Tibial nerve (tissue), 4 donors: Measurements from ENCODE around the gene CDYL. TPM values are rescaled to one million over a fixed set of nuclear protein-coding genes. Genes with fewer than 3 reads are reported as not detected.

Experiments used
- DNase-seq, 2 donors: peaks; one replicate each; pipeline ENCODE4 v3.0.0-alpha.2; 2019; ENCODE audit warnings: low spot score in 2 of 2
- H3K27ac ChIP-seq, 4 donors: fragments of 200-600 bp; sonication (generic) in 3 of 4; one replicate each; pipeline ENCODE4 v1.5.1; 2017 to 2019; ENCODE audit warnings: mild to moderate bottlenecking in 1 of 4
- H3K27me3 ChIP-seq, 2 donors: fragments of 200-600 bp; sonication (generic) in 1 of 2; one replicate each; pipeline versions ENCODE4 v1.5.1 to v1.6.0; 2017 to 2019
- H3K36me3 ChIP-seq, 3 donors: fragments of 200-600 bp; sonication (generic); one replicate each; pipeline ENCODE4 v1.5.1; 2018 to 2019
- H3K4me1 ChIP-seq, 4 donors: fragments of 200-600 bp; sonication (generic) in 3 of 4; one replicate each; pipeline ENCODE4 v1.5.1; 2017 to 2019
- H3K4me3 ChIP-seq, 4 donors: fragments of 200-600 bp; sonication (generic) in 3 of 4; one replicate each; pipeline ENCODE4 v1.5.1; 2017 to 2019; ENCODE audit warnings: mild to moderate bottlenecking in 1 of 4, moderate library complexity in 1 of 4
- H3K9me3 ChIP-seq, 4 donors: fragments of 200-600 bp; sonication (generic) in 3 of 4; one replicate each; pipeline ENCODE4 v1.5.1; 2017 to 2019
- EP300 ChIP-seq, 2 donors: sonication (generic); formaldehyde crosslinking; IDR thresholded peaks; one replicate each; pipeline ENCODE4 v1.6.1; 2017; ENCODE audit warnings: antibody characterized with exemption in 2 of 2, mild to moderate bottlenecking in 1 of 2
- POLR2A ChIP-seq, 2 donors: fragments of 450-650 bp; IDR thresholded peaks; one replicate each; pipeline ENCODE4 v1.6.1; 2017; ENCODE audit warnings: antibody characterized with exemption in 2 of 2, mild to moderate bottlenecking in 2 of 2, moderate library complexity in 2 of 2
- WGBS, 2 donors: methylation state at CpG; one replicate each; pipeline ENCODE4 v1.1.5; 2018; 5-methylcytosine and 5-hydroxymethylcytosine counted together
- total RNA-seq, 4 donors: library from RNA; depleted of rRNA; stranded (reverse); fragments of >200 nt; gene quantifications; one replicate each; pipeline ENCODE4 v1.1.0, GENCODE V29; 2016
- TF ChIP-seq, protein P1 (sequence below), 5 experiments: fragments of 200-600 bp in 3 of 5; fragments of 450-650 bp in 2 of 5; sonication (generic) in 3 of 5; IDR thresholded peaks; one replicate each; pipeline ENCODE4 v1.5.1; 2016 to 2019; ENCODE audit warnings: antibody characterized with exemption in 5 of 5, mild to moderate bottlenecking in 3 of 5, moderate library complexity in 2 of 5

CDYL gene
- total RNA-seq, 4 donors from 2014 or later, result 20.3 to 37.5 (median 31.7) TPM

DNA sequence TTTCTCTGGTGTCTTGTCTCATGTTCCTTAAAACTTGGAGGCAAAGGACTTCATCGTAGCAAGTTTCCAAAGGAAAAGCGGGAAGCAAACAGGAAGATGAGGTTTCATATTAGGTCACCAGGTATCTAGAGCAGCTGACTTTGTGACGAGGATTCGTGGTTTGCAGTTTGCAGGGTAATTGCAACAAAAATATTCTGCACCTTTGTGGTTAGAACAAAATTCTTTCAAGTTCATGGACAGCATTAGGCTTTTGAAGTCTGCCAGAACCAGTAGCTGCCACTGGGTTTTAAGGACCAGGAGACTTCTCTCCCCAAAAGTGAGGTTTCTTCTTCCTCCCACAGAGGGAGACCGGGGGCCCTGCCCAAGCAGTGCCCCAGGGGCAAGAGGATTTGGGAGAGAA is 164.2 kb downstream of the CDYL start:
- Histone ChIP-seq H3K9me3 (no peaks in the 10 kb centered on the region), H3K27ac (no peak overlapping the region), H3K4me3 (no peak overlapping the region), H3K27me3 (no peaks in the 10 kb centered on the region), H3K36me3 (peaks cover 0 to 18% (median 0%) of the 10 kb centered on the region in 3 donors), H3K4me1 (peaks cover 0 to 37% (median 6%) of the 10 kb centered on the region in 4 donors)
- 80 to 87% methylated on average over 5 of the region's 5 CpGs for WGBS, 2 donors
- no peak for TF ChIP-seq POLR2A (IDR thresholded peaks at IDR 0.05)
- TF ChIP-seq EP300 (IDR thresholded peaks at IDR 0.05), result no peak
- TF ChIP-seq, protein P1, sequence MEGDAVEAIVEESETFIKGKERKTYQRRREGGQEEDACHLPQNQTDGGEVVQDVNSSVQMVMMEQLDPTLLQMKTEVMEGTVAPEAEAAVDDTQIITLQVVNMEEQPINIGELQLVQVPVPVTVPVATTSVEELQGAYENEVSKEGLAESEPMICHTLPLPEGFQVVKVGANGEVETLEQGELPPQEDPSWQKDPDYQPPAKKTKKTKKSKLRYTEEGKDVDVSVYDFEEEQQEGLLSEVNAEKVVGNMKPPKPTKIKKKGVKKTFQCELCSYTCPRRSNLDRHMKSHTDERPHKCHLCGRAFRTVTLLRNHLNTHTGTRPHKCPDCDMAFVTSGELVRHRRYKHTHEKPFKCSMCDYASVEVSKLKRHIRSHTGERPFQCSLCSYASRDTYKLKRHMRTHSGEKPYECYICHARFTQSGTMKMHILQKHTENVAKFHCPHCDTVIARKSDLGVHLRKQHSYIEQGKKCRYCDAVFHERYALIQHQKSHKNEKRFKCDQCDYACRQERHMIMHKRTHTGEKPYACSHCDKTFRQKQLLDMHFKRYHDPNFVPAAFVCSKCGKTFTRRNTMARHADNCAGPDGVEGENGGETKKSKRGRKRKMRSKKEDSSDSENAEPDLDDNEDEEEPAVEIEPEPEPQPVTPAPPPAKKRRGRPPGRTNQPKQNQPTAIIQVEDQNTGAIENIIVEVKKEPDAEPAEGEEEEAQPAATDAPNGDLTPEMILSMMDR (IDR thresholded peaks at IDR 0.05), result no peak
- no peak for DNase-seq

GRCh38 chr6:4941782-4942672 is 165.8 kb downstream of the CDYL start:
- Histone ChIP-seq H3K4me3 (no peak overlapping the region), H3K27ac (no peak overlapping the region), H3K9me3 (no peaks in the 10 kb centered on the region), H3K4me1 (peaks cover 0 to 23% (median 3%) of the 10 kb centered on the region in 4 donors), H3K27me3 (no peaks in the 10 kb centered on the region), H3K36me3 (peaks cover 0 to 31% (median 0%) of the 10 kb centered on the region in 3 donors)
- DNase-seq, result no peak
- TF ChIP-seq, protein P1 (IDR thresholded peaks at IDR 0.05), result no peak
- TF ChIP-seq POLR2A (IDR thresholded peaks at IDR 0.05) (no peak), EP300 (IDR thresholded peaks at IDR 0.05) (no peak)
- whole genome bisulfite sequencing, 2 donors, result 34 to 35% methylated on average over 6 of the region's 6 CpGs

GRCh38 chr6:4942673-4943009 is 166.4 kb downstream of the CDYL start:
- peaks cover 0 to 23% (median 3%) of the 10 kb centered on the region in 4 donors for H3K4me1 ChIP-seq
- peaks cover 0 to 36% (median 0%) of the 10 kb centered on the region in 3 donors for H3K36me3 ChIP-seq
- no peak overlapping the region for H3K27ac ChIP-seq
- WGBS, 2 donors, result 62 to 72% methylated on average over 4 of the region's 4 CpGs
- no peaks in the 10 kb centered on the region for H3K27me3 ChIP-seq
- TF ChIP-seq POLR2A (IDR thresholded peaks at IDR 0.05), result no peak
- no peak for TF ChIP-seq EP300 (IDR thresholded peaks at IDR 0.05)
- TF ChIP-seq, protein P1 (IDR thresholded peaks at IDR 0.05), result no peak
- no peak for DNase-seq
- H3K9me3 ChIP-seq, result no peaks in the 10 kb centered on the region
- H3K4me3 ChIP-seq, result no peak overlapping the region

DNA sequence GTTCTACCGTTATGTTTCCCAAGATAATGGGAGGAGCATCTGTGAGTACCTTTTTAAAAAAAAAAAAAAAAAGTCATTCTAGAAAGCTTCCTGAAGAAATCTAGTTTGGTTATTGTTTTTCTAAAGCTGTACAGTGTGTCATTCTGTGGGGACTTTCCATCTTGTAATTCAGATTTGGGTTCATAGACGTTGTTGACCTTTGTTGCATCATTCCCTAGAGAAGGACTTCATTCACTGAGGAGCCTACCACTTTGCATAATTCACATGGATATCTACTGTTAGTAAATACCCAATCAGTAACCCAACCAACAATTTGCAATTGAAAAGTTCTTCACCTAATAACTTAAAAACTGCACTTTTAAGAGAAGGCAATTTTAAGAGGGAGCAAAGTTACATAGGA is 167.5 kb downstream of the CDYL start:
- H3K27ac ChIP-seq, result no peak overlapping the region
- H3K9me3 ChIP-seq, result no peaks in the 10 kb centered on the region
- no peak for TF ChIP-seq POLR2A (IDR thresholded peaks at IDR 0.05)
- TF ChIP-seq, protein P1 (IDR thresholded peaks at IDR 0.05), result no peak
- no peak for TF ChIP-seq EP300 (IDR thresholded peaks at IDR 0.05)
- H3K4me1 ChIP-seq, result peaks cover 0 to 23% (median 3%) of the 10 kb centered on the region in 4 donors
- H3K27me3 ChIP-seq, result no peaks in the 10 kb centered on the region
- WGBS, 2 donors, result 33 to 36% methylated on average over 2 of the region's 2 CpGs
- peaks cover 0 to 46% (median 0%) of the 10 kb centered on the region in 3 donors for H3K36me3 ChIP-seq
- DNase-seq, result no peak
- H3K4me3 ChIP-seq, result no peak overlapping the region

DNA sequence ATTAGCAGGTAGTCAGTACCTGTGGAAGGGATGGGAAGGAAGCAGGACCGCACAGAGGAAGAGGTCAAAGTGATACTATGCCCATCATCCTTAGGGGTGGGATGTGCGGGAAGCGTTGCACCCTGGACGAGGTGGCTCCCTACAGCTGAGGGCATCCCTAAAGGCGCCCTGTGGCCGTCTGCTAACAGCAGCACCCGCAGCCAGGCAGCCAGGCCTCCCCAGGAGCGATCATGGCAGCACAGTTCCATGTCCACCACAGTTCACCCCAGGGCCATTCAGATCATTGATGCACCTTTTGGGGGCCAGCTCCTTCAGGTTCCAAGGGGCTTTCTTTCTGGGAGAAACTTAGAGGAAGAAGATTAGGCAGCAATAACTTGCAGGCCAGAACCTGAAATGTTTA is 168.1 kb downstream of the CDYL start:
- no peaks in the 10 kb centered on the region for H3K9me3 ChIP-seq

More for the DNA sequence above, 168.1 kb downstream of the CDYL start:
- no peak for DNase-seq
- 94 to 96% methylated on average over 8 of the region's 8 CpGs for whole genome bisulfite sequencing, 2 donors
- H3K4me1 ChIP-seq, result peaks cover 0 to 23% (median 3%) of the 10 kb centered on the region in 4 donors
- no peak overlapping the region for H3K4me3 ChIP-seq
- TF ChIP-seq EP300 (IDR thresholded peaks at IDR 0.05), result no peak
- TF ChIP-seq POLR2A (IDR thresholded peaks at IDR 0.05), result no peak
- TF ChIP-seq, protein P1 (IDR thresholded peaks at IDR 0.05), result no peak
- H3K27me3 ChIP-seq, result no peaks in the 10 kb centered on the region
- H3K27ac ChIP-seq, result no peak overlapping the region
- H3K36me3 ChIP-seq, result peaks cover 0 to 52% (median 0%) of the 10 kb centered on the region in 3 donors
